Measurements from ENCODE around the gene SORCS2.
A peak's percentile ranks its signal among the peaks of the same experiment; 100 is the strongest.

The SORCS2 gene

DNA sequence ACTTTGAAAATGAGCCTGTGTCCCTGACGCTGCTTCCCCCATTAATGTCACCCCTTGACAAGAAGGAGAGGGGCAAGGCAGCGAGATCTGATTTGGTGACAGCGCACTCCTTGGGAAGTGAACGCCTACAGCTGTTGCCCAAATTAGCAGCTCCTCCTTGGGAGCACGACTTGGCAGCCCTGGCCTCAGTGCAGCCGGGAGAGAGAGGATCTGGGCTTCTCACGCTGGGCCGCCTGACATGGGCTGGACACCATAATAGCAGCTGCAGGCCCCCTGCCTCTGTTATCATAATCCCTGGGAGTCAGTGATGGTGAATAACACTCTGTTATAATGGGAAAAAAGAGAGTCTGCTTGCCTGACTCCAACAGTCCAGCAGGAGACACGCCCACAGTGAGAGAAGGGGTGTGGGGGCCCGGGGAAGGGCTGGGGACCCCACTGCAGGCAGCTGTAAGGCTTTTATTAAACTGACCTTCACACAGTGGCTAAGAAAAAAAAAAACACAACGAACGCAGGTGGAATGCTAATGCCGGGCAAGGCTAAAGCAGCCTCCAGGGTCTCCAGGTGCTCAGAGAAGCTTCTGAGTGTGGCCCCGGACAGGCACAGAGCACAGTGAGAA, 169.1 kb downstream of the SORCS2 start:
- peaks cover 0 to 37% (median 9%) of the 10 kb centered on the region in 5 experiments for H3K27me3 ChIP-seq (replicated peaks in 2 of 5; ENCODE audit: control insufficient read depth in 4 of 5, insufficient read depth in 5 of 5, low read length in 4 of 5)
- ChIA-PET CTCF (no interaction called here), POLR2A (interaction anchor here (0.6 kb wide), 1 partner anchor 18 kb away, joined by 3 read pairs; no protein-coding TSS in a partner anchor)
- no peak overlapping the region for H3K4me3 ChIP-seq (ENCODE audit: control insufficient read depth in 1 of 7, extremely low read depth in 1 of 7, insufficient read depth in 4 of 7, low read depth in 2 of 7, low read length in 6 of 7)
- no peaks in the 10 kb centered on the region for H3K4me1 ChIP-seq (ENCODE audit: control extremely low read depth in 1 of 4, control insufficient read depth in 4 of 4, insufficient read depth in 4 of 4, low read length in 3 of 4)
- no peaks in the 10 kb centered on the region for H3K36me3 ChIP-seq (ENCODE audit: control insufficient read depth in 4 of 4, insufficient read depth in 4 of 4, low read length in 3 of 4)
- 68% methylated on average over 11 of the region's 14 CpGs for WGBS (ENCODE audit: insufficient coverage)
- no peak overlapping the region for H3K27ac ChIP-seq (ENCODE audit: insufficient read depth in 1 of 2, low read depth in 1 of 2, low read length in 2 of 2, poor library complexity in 1 of 2, severe bottlenecking in 2 of 2)
- no peak for DNase-seq
- no peaks in the 10 kb centered on the region for H3K9me3 ChIP-seq (ENCODE audit: control extremely low read depth in 1 of 5, control insufficient read depth in 4 of 5, insufficient read depth in 2 of 5, low read depth in 1 of 5, low read length in 4 of 5)

GRCh38 chr4:7362341-7362740, 170.0 kb downstream of the SORCS2 start:
- no peak for DNase-seq
- Histone ChIP-seq H3K27me3 (replicated peaks in 2 of 5; ENCODE audit: control insufficient read depth in 4 of 5, insufficient read depth in 5 of 5, low read length in 4 of 5) (peaks cover 0 to 46% (median 12%) of the 10 kb centered on the region in 5 experiments), H3K9me3 (ENCODE audit: control extremely low read depth in 1 of 5, control insufficient read depth in 4 of 5, insufficient read depth in 2 of 5, low read depth in 1 of 5, low read length in 4 of 5) (no peaks in the 10 kb centered on the region), H3K36me3 (ENCODE audit: control insufficient read depth in 4 of 4, insufficient read depth in 4 of 4, low read length in 3 of 4) (no peaks in the 10 kb centered on the region), H3K4me1 (ENCODE audit: control extremely low read depth in 1 of 4, control insufficient read depth in 4 of 4, insufficient read depth in 4 of 4, low read length in 3 of 4) (peaks cover 0 to 2% (median 0%) of the 10 kb centered on the region in 4 experiments), H3K4me3 (ENCODE audit: control insufficient read depth in 1 of 7, extremely low read depth in 1 of 7, insufficient read depth in 4 of 7, low read depth in 2 of 7, low read length in 6 of 7) (no peak overlapping the region), H3K27ac (ENCODE audit: insufficient read depth in 1 of 2, low read depth in 1 of 2, low read length in 2 of 2, poor library complexity in 1 of 2, severe bottlenecking in 2 of 2) (no peak overlapping the region)
- ChIA-PET CTCF (no interaction called here), POLR2A (no interaction called here)
- 94% methylated on average over 2 of the region's 2 CpGs for WGBS (ENCODE audit: insufficient coverage)

- H3K27ac ChIP-seq (ENCODE audit: insufficient read depth in 1 of 2, low read depth in 1 of 2, low read length in 2 of 2, poor library complexity in 1 of 2, severe bottlenecking in 2 of 2): no peak overlapping the region
- no peak overlapping the region for H3K4me3 ChIP-seq (ENCODE audit: control insufficient read depth in 1 of 7, extremely low read depth in 1 of 7, insufficient read depth in 4 of 7, low read depth in 2 of 7, low read length in 6 of 7)
- peaks cover 0 to 2% (median 0%) of the 10 kb centered on the region in 4 experiments for H3K4me1 ChIP-seq (ENCODE audit: control extremely low read depth in 1 of 4, control insufficient read depth in 4 of 4, insufficient read depth in 4 of 4, low read length in 3 of 4)
- H3K27me3 ChIP-seq (replicated peaks in 2 of 5; ENCODE audit: control insufficient read depth in 4 of 5, insufficient read depth in 5 of 5, low read length in 4 of 5): peaks cover 0 to 50% (median 12%) of the 10 kb centered on the region in 5 experiments
- 96% methylated on average over 4 of the region's 4 CpGs for WGBS (ENCODE audit: insufficient coverage)
- no peaks in the 10 kb centered on the region for H3K9me3 ChIP-seq (ENCODE audit: control extremely low read depth in 1 of 5, control insufficient read depth in 4 of 5, insufficient read depth in 2 of 5, low read depth in 1 of 5, low read length in 4 of 5)
- DNase-seq: no peak
- ChIA-PET POLR2A (no interaction called here), CTCF (no interaction called here)
- H3K36me3 ChIP-seq (ENCODE audit: control insufficient read depth in 4 of 4, insufficient read depth in 4 of 4, low read length in 3 of 4): no peaks in the 10 kb centered on the region
Measured at GRCh38 chr4:7362862-7363430, 170.6 kb downstream of the SORCS2 start.

GRCh38 chr4:7364979-7365378, 172.6 kb downstream of the SORCS2 start:
- DNase-seq: no peak
- Histone ChIP-seq H3K4me3 (ENCODE audit: control insufficient read depth in 1 of 7, extremely low read depth in 1 of 7, insufficient read depth in 4 of 7, low read depth in 2 of 7, low read length in 6 of 7) (no peak overlapping the region), H3K36me3 (ENCODE audit: control insufficient read depth in 4 of 4, insufficient read depth in 4 of 4, low read length in 3 of 4) (no peaks in the 10 kb centered on the region), H3K4me1 (ENCODE audit: control extremely low read depth in 1 of 4, control insufficient read depth in 4 of 4, insufficient read depth in 4 of 4, low read length in 3 of 4) (peaks cover 0 to 2% (median 0%) of the 10 kb centered on the region in 4 experiments), H3K27me3 (replicated peaks in 2 of 5; ENCODE audit: control insufficient read depth in 4 of 5, insufficient read depth in 5 of 5, low read length in 4 of 5) (peaks cover 0 to 53% (median 12%) of the 10 kb centered on the region in 5 experiments), H3K27ac (ENCODE audit: insufficient read depth in 1 of 2, low read depth in 1 of 2, low read length in 2 of 2, poor library complexity in 1 of 2, severe bottlenecking in 2 of 2) (no peak overlapping the region), H3K9me3 (ENCODE audit: control extremely low read depth in 1 of 5, control insufficient read depth in 4 of 5, insufficient read depth in 2 of 5, low read depth in 1 of 5, low read length in 4 of 5) (no peaks in the 10 kb centered on the region)
- ChIA-PET POLR2A (no interaction called here), CTCF (interaction anchor here (1.1 kb wide), 1 partner anchor 29 kb away, joined by 3 read pairs; no protein-coding TSS in a partner anchor)
- 81% methylated on average over 3 of the region's 5 CpGs for WGBS (ENCODE audit: insufficient coverage)

- DNase-seq: no peak
- peaks cover 0 to 2% (median 0%) of the 10 kb centered on the region in 4 experiments for H3K4me1 ChIP-seq (ENCODE audit: control extremely low read depth in 1 of 4, control insufficient read depth in 4 of 4, insufficient read depth in 4 of 4, low read length in 3 of 4)
- H3K9me3 ChIP-seq (ENCODE audit: control extremely low read depth in 1 of 5, control insufficient read depth in 4 of 5, insufficient read depth in 2 of 5, low read depth in 1 of 5, low read length in 4 of 5): no peaks in the 10 kb centered on the region
- ChIA-PET POLR2A (no interaction called here), CTCF (interaction anchor here (1.1 kb wide), 1 partner anchor 30 kb away, joined by 3 read pairs; no protein-coding TSS in a partner anchor)
- WGBS (ENCODE audit: insufficient coverage): 76% methylated on average over 17 of the region's 22 CpGs
- H3K36me3 ChIP-seq (ENCODE audit: control insufficient read depth in 4 of 4, insufficient read depth in 4 of 4, low read length in 3 of 4): no peaks in the 10 kb centered on the region
- no peak overlapping the region for H3K4me3 ChIP-seq (ENCODE audit: control insufficient read depth in 1 of 7, extremely low read depth in 1 of 7, insufficient read depth in 4 of 7, low read depth in 2 of 7, low read length in 6 of 7)
- no peak overlapping the region for H3K27ac ChIP-seq (ENCODE audit: insufficient read depth in 1 of 2, low read depth in 1 of 2, low read length in 2 of 2, poor library complexity in 1 of 2, severe bottlenecking in 2 of 2)
- H3K27me3 ChIP-seq (replicated peaks in 2 of 5; ENCODE audit: control insufficient read depth in 4 of 5, insufficient read depth in 5 of 5, low read length in 4 of 5): peaks cover 0 to 51% (median 12%) of the 10 kb centered on the region in 5 experiments
Measured at GRCh38 chr4:7365462-7366179, 173.3 kb downstream of the SORCS2 start.

GRCh38 chr4:7366180-7366945, 174.0 kb downstream of the SORCS2 start:
- POLR2A ChIA-PET: no interaction called here
- CTCF ChIA-PET: no interaction called here
- H3K4me1 ChIP-seq (ENCODE audit: control extremely low read depth in 1 of 4, control insufficient read depth in 4 of 4, insufficient read depth in 4 of 4, low read length in 3 of 4): peaks cover 0 to 2% (median 0%) of the 10 kb centered on the region in 4 experiments
- H3K9me3 ChIP-seq (ENCODE audit: control extremely low read depth in 1 of 5, control insufficient read depth in 4 of 5, insufficient read depth in 2 of 5, low read depth in 1 of 5, low read length in 4 of 5): no peaks in the 10 kb centered on the region
- no peak overlapping the region for H3K4me3 ChIP-seq (ENCODE audit: control insufficient read depth in 1 of 7, extremely low read depth in 1 of 7, insufficient read depth in 4 of 7, low read depth in 2 of 7, low read length in 6 of 7)
- H3K27me3 ChIP-seq (replicated peaks in 2 of 5; ENCODE audit: control insufficient read depth in 4 of 5, insufficient read depth in 5 of 5, low read length in 4 of 5): peaks cover 0 to 51% (median 12%) of the 10 kb centered on the region in 5 experiments
- 33% methylated on average over 10 of the region's 11 CpGs for WGBS (ENCODE audit: insufficient coverage)
- no peak overlapping the region for H3K27ac ChIP-seq (ENCODE audit: insufficient read depth in 1 of 2, low read depth in 1 of 2, low read length in 2 of 2, poor library complexity in 1 of 2, severe bottlenecking in 2 of 2)
- no peaks in the 10 kb centered on the region for H3K36me3 ChIP-seq (ENCODE audit: control insufficient read depth in 4 of 4, insufficient read depth in 4 of 4, low read length in 3 of 4)
- DNase-seq: peak in 2 of 3 donors; percentile 20 to 38

Data from common myeloid progenitor, CD34-positive (primary cell).